Suprapubic skin (tissue), 4 donors: Measurements from ENCODE around the gene RBL1.

Experiments
- POLR2A ChIP-seq, 2 donors: fragments of 450-650 bp; IDR thresholded peaks; one replicate each; pipeline ENCODE4 v1.6.1; 2017; ENCODE audit warnings: antibody characterized with exemption in 2 of 2, mild to moderate bottlenecking in 2 of 2, moderate library complexity in 2 of 2
- POLR2AphosphoS5 ChIP-seq, 3 donors: sonication (generic); formaldehyde crosslinking; IDR thresholded peaks; one replicate each; pipeline ENCODE4 v1.6.1; 2017; ENCODE audit warnings: antibody characterized with exemption in 3 of 3
- TF ChIP-seq, protein P1 (sequence below), 2 donors: fragments of 200-600 bp in 1 of 2; fragments of 450-650 bp in 1 of 2; sonication (generic) in 1 of 2; IDR thresholded peaks; one replicate each; pipeline ENCODE4 v1.5.1; 2016 to 2019; ENCODE audit warnings: antibody characterized with exemption in 2 of 2, mild to moderate bottlenecking in 1 of 2, moderate library complexity in 1 of 2

DNA sequence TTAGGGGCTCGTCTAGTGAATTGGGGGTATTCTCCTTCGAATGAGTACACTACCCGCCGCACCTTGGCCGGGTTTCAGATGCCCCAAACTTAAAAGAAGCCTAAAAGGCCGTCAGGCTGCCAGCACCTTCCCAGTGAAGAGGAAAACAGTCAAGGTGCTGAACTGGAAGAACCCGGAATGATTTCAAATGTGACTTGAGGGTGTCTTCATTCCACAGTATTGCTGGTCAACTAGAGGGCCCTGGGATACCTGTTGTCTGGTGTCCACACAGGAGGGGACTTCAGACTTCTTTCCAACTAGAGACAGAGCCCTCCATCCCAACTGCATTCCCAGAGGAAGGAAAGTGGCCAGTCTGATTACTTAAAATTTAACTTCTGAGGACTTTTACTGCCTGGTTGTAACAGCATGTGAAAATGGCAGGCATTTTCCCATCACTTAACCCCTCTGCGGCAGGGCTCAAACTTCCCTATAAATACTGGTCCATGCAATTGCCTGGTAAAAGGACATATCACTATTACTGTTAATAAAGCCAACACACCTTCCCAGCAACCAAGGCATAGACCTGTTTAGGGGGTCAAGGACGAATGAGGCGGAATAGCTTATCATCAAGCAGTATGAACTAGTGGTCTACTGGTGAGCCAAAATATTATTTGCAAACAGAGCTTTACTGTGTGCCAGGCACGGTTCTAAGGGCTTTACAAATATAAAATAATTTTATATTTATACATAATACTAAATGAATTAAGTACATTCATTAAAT, 143.6 kb downstream of the RBL1 start:
- TF ChIP-seq, protein P1, sequence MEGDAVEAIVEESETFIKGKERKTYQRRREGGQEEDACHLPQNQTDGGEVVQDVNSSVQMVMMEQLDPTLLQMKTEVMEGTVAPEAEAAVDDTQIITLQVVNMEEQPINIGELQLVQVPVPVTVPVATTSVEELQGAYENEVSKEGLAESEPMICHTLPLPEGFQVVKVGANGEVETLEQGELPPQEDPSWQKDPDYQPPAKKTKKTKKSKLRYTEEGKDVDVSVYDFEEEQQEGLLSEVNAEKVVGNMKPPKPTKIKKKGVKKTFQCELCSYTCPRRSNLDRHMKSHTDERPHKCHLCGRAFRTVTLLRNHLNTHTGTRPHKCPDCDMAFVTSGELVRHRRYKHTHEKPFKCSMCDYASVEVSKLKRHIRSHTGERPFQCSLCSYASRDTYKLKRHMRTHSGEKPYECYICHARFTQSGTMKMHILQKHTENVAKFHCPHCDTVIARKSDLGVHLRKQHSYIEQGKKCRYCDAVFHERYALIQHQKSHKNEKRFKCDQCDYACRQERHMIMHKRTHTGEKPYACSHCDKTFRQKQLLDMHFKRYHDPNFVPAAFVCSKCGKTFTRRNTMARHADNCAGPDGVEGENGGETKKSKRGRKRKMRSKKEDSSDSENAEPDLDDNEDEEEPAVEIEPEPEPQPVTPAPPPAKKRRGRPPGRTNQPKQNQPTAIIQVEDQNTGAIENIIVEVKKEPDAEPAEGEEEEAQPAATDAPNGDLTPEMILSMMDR (IDR thresholded peaks at IDR 0.05) = no peak
- no peak for TF ChIP-seq POLR2A (IDR thresholded peaks at IDR 0.05)
- no peak for TF ChIP-seq POLR2AphosphoS5 (IDR thresholded peaks at IDR 0.05)
